GM18951 (cell line): ENCODE data around the gene CTDSP2.
A peak's percentile ranks its signal among the peaks of the same experiment; 100 is the strongest.

Source experiments
- POLR2A ChIP-seq: IDR thresholded peaks from 4 replicates; pipeline ENCODE4 v1.6.1; 2011; ENCODE audit warnings: mild to moderate bottlenecking; ENCODE audit not compliant: insufficient read length, insufficient read depth; ENCODE audit errors: extremely low read depth
- in situ Hi-C: fragments of 300-500 bp; cut with MboI; formaldehyde crosslinking; loops from one replicate; pipeline ENCODE4 v1.12.0; 2022; ENCODE audit warnings: low sequenced_read_pairs, mixed read lengths, inconsistent platforms; ENCODE audit not compliant: unreplicated experiment

The CTDSP2 gene

GRCh38 chr12:57841445-57841844 is 5.1 kb downstream of the CTDSP2 start:
- in situ Hi-C loops: no loop called here
- TF ChIP-seq POLR2A: no peak

GRCh38 chr12:57840726-57841125 is 5.8 kb downstream of the CTDSP2 start:
- in situ Hi-C loops: no loop called here
- no peak for TF ChIP-seq POLR2A

- in situ Hi-C loops: no loop called here
- TF ChIP-seq POLR2A: no peak
Observed at GRCh38 chr12:57839996-57840395, 6.5 kb downstream of the CTDSP2 start.

- in situ Hi-C loops: no loop called here
- TF ChIP-seq POLR2A: peak; percentile 5
Observed at GRCh38 chr12:57838594-57839302, 7.8 kb downstream of the CTDSP2 start.

- peak; percentile 12 for TF ChIP-seq POLR2A
- in situ Hi-C loops: no loop called here
Observed at GRCh38 chr12:57837864-57838562, 8.5 kb downstream of the CTDSP2 start.

- TF ChIP-seq POLR2A: no peak
- in situ Hi-C loops: no loop called here
Observed at GRCh38 chr12:57836442-57837375, 9.8 kb downstream of the CTDSP2 start.

- TF ChIP-seq POLR2A: no peak
- in situ Hi-C loops: no loop called here
Observed at GRCh38 chr12:57835366-57836288, 10.9 kb downstream of the CTDSP2 start.

- TF ChIP-seq POLR2A: no peak
- in situ Hi-C loops: no loop called here
Observed at GRCh38 chr12:57834086-57834876, 12.2 kb downstream of the CTDSP2 start.

DNA sequence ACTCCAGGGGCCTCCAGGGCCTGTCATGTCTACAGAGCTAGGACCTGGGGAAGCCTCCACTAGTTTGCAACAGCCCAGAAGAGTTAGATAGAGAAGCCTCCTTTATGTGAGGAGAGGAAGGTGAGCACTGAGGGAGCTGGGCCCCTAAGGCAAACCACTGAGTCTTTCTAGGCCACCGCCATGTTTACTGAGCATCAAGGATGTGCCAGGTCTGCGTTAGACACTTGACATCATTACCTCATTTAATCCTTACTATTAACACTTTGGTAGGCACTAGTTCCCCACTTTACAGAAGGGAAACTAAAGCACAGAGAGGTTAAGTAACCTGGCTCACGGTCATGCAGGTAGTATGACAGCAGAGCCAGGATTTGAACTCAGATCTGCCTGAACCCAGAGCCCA is 12.9 kb downstream of the CTDSP2 start:
- TF ChIP-seq POLR2A: no peak
- in situ Hi-C loops: no loop called here

DNA sequence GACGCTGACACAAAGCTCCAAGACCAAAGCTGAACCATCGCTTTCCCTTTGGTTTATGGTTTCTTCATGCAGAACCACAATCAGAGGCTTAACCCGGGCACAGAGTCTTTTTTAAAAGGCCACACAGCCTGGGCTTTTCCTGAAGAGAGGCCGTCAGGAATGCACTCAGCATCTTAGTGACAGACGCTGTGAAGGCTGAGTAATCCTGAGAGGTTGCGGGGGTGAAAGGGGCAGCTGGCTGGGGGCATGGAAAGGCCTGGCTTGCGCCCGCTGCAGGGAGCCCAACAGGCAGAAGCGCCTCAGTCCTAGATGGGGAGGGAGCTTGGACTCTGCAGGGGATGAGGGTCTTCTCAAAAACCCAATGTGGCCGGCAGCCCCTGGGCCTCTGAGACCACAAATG is 13.6 kb downstream of the CTDSP2 start:
- no peak for TF ChIP-seq POLR2A

GRCh38 chr12:57830393-57830792 is 16.1 kb downstream of the CTDSP2 start:
- no peak for TF ChIP-seq POLR2A
- in situ Hi-C loops: no loop called here

More for the DNA sequence above, 13.6 kb downstream of the CTDSP2 start:
- in situ Hi-C loops: no loop called here
